ENCODE data around the gene MT4.

DNA sequence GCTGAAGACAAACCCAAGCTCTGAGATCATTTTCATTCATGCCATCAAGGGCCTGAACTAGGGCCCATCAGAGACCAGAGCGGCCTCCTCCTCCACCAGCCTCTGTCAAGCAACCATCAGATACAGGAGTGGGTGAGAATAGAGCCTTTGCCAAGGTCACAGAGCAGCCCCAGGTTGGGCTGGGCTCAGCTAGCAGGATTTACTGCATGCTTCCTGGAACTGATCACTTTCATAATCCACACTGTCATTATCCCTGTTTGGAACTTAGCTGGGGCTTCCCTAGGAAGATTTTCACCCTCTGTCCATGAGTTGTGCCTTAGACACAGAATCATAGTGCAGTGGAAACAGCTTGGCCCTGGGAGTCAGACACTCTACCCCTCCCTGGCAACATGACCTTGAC lies 5.1 kb downstream of the MT4 start:
- TF ChIP-seq CTCF (conservative IDR thresholded peaks at IDR 0.05): no peak
- no peak for TF ChIP-seq EZH2 (IDR thresholded peaks at IDR 0.05; ENCODE audit: low read depth)
